ENCODE measurements around the gene TCTN2.

The TCTN2 gene

GRCh38 chr12:123670882-123671728 lies at the start of gene TCTN2:
TSS of gene TCTN2 (plus strand) at chr12:123671113. CDS start at chr12:123671241, 128 bp downstream.
- peak; percentile 85 to 91 for DNase-seq (ENCODE audit: extremely low read depth in 1 of 2, low read depth in 1 of 2)

- no peak for DNase-seq (ENCODE audit: extremely low read depth in 1 of 2, low read depth in 1 of 2)
These were observed 49.0 kb upstream of the TCTN2 start for GRCh38 chr12:123621619-123622530.

GRCh38 chr12:123633379-123634141 lies 37.4 kb upstream of the TCTN2 start, which contains the start of the genes EIF2B1 and GTF2H3:
TSS of gene EIF2B1 (minus strand) at chr12:123633686. CDS start at chr12:123633557, 129 bp downstream.
TSS of gene GTF2H3 (plus strand) at chr12:123633829. CDS start at chr12:123633860, 31 bp downstream.
- peak; percentile 88 to 95 for DNase-seq (ENCODE audit: extremely low read depth in 1 of 2, low read depth in 1 of 2)

GRCh38 chr12:123634142-123634561 lies 36.8 kb upstream of the TCTN2 start:
- no peak for DNase-seq (ENCODE audit: extremely low read depth in 1 of 2, low read depth in 1 of 2)

GRCh38 chr12:123643911-123644310 lies 27.0 kb upstream of the TCTN2 start:
- no peak for DNase-seq (ENCODE audit: extremely low read depth in 1 of 2, low read depth in 1 of 2)

- no peak for DNase-seq (ENCODE audit: extremely low read depth in 1 of 2, low read depth in 1 of 2)
These were observed 25.5 kb upstream of the TCTN2 start for GRCh38 chr12:123645380-123645779.

GRCh38 chr12:123645878-123646277 lies 25.0 kb upstream of the TCTN2 start:
- DNase-seq (ENCODE audit: extremely low read depth in 1 of 2, low read depth in 1 of 2): no peak

- DNase-seq (ENCODE audit: extremely low read depth in 1 of 2, low read depth in 1 of 2): no peak
These were observed 22.5 kb upstream of the TCTN2 start for GRCh38 chr12:123648401-123648800.

GRCh38 chr12:123654129-123654701 lies 16.7 kb upstream of the TCTN2 start:
- DNase-seq (ENCODE audit: extremely low read depth in 1 of 2, low read depth in 1 of 2): no peak

GRCh38 chr12:123655420-123655819 lies 15.5 kb upstream of the TCTN2 start:
- DNase-seq (ENCODE audit: extremely low read depth in 1 of 2, low read depth in 1 of 2): no peak

GRCh38 chr12:123656392-123656791 lies 14.5 kb upstream of the TCTN2 start:
- no peak for DNase-seq (ENCODE audit: extremely low read depth in 1 of 2, low read depth in 1 of 2)

- DNase-seq (ENCODE audit: extremely low read depth in 1 of 2, low read depth in 1 of 2): no peak
These were observed 13.7 kb upstream of the TCTN2 start for GRCh38 chr12:123657211-123657610.

GRCh38 chr12:123659996-123660727 lies 10.8 kb upstream of the TCTN2 start:
- DNase-seq (ENCODE audit: extremely low read depth in 1 of 2, low read depth in 1 of 2): no peak

GRCh38 chr12:123667771-123668170 lies 3.1 kb upstream of the TCTN2 start:
- no peak for DNase-seq (ENCODE audit: extremely low read depth in 1 of 2, low read depth in 1 of 2)

- DNase-seq (ENCODE audit: extremely low read depth in 1 of 2, low read depth in 1 of 2): no peak
These were observed 963 bp downstream of the TCTN2 start for GRCh38 chr12:123671876-123672275.

GRCh38 chr12:123675436-123675835 lies 4.5 kb downstream of the TCTN2 start:
- no peak for DNase-seq (ENCODE audit: extremely low read depth in 1 of 2, low read depth in 1 of 2)

GRCh38 chr12:123676616-123677320 lies 5.9 kb downstream of the TCTN2 start:
- DNase-seq (ENCODE audit: extremely low read depth in 1 of 2, low read depth in 1 of 2): no peak

- no peak for DNase-seq (ENCODE audit: extremely low read depth in 1 of 2, low read depth in 1 of 2)
These were observed 8.1 kb downstream of the TCTN2 start for GRCh38 chr12:123678981-123679380.

GRCh38 chr12:123681605-123682004 lies 10.7 kb downstream of the TCTN2 start:
- no peak for DNase-seq (ENCODE audit: extremely low read depth in 1 of 2, low read depth in 1 of 2)
